Hepatocyte (in vitro differentiated cells): ENCODE data around the gene RNF212B.

Source experiments
- CTCF ChIP-seq: fragments of 200-600 bp; sonication (generic); IDR thresholded peaks from 2 replicates; pipeline ENCODE4 v1.5.1; 2016; ENCODE audit warnings: antibody characterized with exemption, mild to moderate bottlenecking; ENCODE audit not compliant: poor library complexity
- EZH2 ChIP-seq: fragments of 200-600 bp; sonication (generic); IDR thresholded peaks from 2 replicates; pipeline ENCODE4 v1.6.1; 2016; ENCODE audit warnings: antibody characterized with exemption, mild to moderate bottlenecking, borderline replicate concordance
- EZH2phosphoT487 ChIP-seq: fragments of 200-600 bp; sonication (generic); IDR thresholded peaks from one replicate; pipeline ENCODE4 v1.6.1; 2018; ENCODE audit warnings: antibody characterized with exemption, mild to moderate bottlenecking, low read depth, moderate library complexity; ENCODE audit not compliant: unreplicated experiment, severe bottlenecking

GRCh38 chr14:23286902-23287479 lies 49.3 kb downstream of the RNF212B start:
- TF ChIP-seq CTCF (no peak), EZH2 (no peak), EZH2phosphoT487 (no peak)
